ENCODE measurements around the gene CLPTM1L.
"Not testable (repeated sequence)": the region's sequence is repeated elsewhere in the genome, so short reads cannot be mapped to it uniquely, and the experiment has no call there.

DNA sequence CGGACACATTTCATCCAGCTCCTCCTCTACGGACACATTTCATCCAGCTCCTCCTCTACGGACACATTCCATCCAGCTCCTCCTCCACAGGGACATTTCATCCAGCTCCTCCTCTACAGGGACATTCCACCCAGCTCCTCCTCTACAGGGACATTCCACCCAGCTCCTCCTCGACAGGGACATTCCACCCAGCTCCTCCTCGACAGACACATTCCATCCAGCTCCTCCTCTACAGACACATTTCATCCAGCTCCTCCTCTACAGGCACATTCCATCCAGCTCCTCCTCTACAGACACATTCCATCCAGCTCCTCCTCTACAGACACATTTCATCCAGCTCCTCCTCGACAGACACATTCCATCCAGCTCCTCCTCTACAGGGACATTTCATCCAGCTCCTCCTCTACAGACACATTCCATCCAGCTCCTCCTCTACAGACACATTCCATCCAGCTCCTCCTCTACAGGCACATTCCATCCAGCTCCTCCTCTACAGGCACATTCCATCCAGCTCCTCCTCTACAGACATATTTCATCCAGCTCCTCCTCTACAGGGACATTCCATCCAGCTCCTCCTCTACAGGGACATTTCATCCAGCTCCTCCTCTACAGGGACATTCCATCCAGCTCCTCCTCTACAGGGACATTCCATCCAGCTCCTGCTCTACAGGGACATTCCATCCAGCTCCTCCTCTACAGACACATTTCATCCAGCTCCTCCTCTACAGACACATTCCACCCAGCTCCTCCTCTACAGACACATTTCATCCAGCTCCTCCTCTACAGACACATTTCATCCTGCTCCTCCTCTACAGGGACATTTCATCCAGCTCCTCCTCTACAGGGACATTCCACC lies 17.8 kb downstream of the CLPTM1L start:
- TF ChIP-seq, protein P1, sequence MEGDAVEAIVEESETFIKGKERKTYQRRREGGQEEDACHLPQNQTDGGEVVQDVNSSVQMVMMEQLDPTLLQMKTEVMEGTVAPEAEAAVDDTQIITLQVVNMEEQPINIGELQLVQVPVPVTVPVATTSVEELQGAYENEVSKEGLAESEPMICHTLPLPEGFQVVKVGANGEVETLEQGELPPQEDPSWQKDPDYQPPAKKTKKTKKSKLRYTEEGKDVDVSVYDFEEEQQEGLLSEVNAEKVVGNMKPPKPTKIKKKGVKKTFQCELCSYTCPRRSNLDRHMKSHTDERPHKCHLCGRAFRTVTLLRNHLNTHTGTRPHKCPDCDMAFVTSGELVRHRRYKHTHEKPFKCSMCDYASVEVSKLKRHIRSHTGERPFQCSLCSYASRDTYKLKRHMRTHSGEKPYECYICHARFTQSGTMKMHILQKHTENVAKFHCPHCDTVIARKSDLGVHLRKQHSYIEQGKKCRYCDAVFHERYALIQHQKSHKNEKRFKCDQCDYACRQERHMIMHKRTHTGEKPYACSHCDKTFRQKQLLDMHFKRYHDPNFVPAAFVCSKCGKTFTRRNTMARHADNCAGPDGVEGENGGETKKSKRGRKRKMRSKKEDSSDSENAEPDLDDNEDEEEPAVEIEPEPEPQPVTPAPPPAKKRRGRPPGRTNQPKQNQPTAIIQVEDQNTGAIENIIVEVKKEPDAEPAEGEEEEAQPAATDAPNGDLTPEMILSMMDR (IDR thresholded peaks at IDR 0.05) = not testable (repeated sequence)
- not testable (repeated sequence) for TF ChIP-seq JUN (IDR thresholded peaks at IDR 0.05); POLR2A (IDR thresholded peaks at IDR 0.05; ENCODE audit: low read length); HOXA7 (CRISPR knock-in tag; IDR thresholded peaks at IDR 0.05); HDAC2 (IDR thresholded peaks at IDR 0.05); JUNB (IDR thresholded peaks at IDR 0.05)
